Erythroblast (primary cell): ENCODE results near the gene ACVR2A.
A peak's percentile ranks its signal among the peaks of the same experiment; 100 is the strongest.

Source experiments
- DNase-seq, 2 experiments: peaks; one replicate each; lab custom pipeline; 2025; lab: John Stamatoyannopoulos, UW
- GATA1 ChIP-seq: IDR thresholded peaks from 2 replicates; pipeline ENCODE4 v1.6.1; 2011; ENCODE audit warnings: low read depth, mild to moderate bottlenecking, control low read depth, low read length, moderate library complexity
- POLR2A ChIP-seq: IDR thresholded peaks from 2 replicates; pipeline ENCODE4 v1.6.1; 2011; ENCODE audit warnings: mild to moderate bottlenecking, low read length

Gene ACVR2A

GRCh38 chr2:147865560-147865959 is 20.7 kb downstream of the ACVR2A start:
- no peak for TF ChIP-seq GATA1
- TF ChIP-seq POLR2A, result no peak
- DNase-seq, result no peak

- TF ChIP-seq POLR2A (no peak), GATA1 (no peak)
- DNase-seq, result no peak
Measured at GRCh38 chr2:147867050-147867449, 22.2 kb downstream of the ACVR2A start.

GRCh38 chr2:147869934-147870333 is 25.1 kb downstream of the ACVR2A start:
- DNase-seq, result no peak
- TF ChIP-seq POLR2A (no peak), GATA1 (no peak)

GRCh38 chr2:147872967-147873366 is 28.1 kb downstream of the ACVR2A start:
- DNase-seq, result no peak
- TF ChIP-seq GATA1, result no peak
- TF ChIP-seq POLR2A, result no peak

- no peak for TF ChIP-seq GATA1
- TF ChIP-seq POLR2A, result no peak
- no peak for DNase-seq
Measured at GRCh38 chr2:147873859-147874483, 29.1 kb downstream of the ACVR2A start.

- TF ChIP-seq GATA1, result no peak
- TF ChIP-seq POLR2A, result no peak
- DNase-seq, result no peak
Measured at GRCh38 chr2:147879846-147880245, 35.0 kb downstream of the ACVR2A start.

DNA sequence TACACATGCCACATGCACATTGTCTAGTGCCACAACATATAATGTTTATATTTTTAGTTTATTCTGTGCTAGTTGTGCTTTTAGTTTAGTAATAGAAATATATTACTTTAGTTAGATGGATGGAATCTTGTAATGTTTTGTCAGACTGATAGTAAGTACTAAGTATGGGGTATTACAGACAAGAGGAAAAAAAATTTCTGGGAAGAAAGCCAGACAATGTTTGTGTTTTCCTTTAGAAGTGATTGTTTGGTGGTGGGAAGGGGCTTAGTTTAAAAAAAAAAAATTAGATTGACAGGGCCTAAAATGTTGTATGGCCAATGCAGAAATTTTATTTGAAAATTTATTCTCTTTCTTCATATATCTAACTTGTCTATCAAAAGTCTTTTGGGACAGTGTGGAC is 37.8 kb downstream of the ACVR2A start:
- DNase-seq, result no peak
- TF ChIP-seq POLR2A, result no peak
- TF ChIP-seq GATA1, result no peak

DNA sequence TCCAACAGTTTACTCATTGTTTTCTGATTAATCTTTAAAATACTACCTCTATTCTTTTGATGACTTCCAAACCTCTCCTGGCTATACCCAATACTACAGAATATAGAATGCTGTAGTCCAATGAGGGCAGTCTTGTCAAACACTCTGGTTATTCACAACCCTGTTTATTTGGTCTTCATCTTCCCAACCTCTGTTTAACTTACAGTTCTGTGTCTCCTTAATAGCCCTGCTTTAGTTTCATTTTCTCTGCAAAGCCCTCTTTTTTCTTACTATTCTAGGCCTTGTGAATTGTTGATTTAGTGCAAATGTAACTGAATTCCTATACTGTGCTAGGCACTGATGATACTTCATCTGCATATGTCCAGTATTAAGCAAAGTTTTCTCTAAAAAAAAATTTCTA is 40.0 kb downstream of the ACVR2A start:
- DNase-seq, result no peak
- no peak for TF ChIP-seq POLR2A
- TF ChIP-seq GATA1, result no peak

- TF ChIP-seq POLR2A (no peak), GATA1 (no peak)
- no peak for DNase-seq
Measured at GRCh38 chr2:147886136-147886535, 41.3 kb downstream of the ACVR2A start.

- no peak for DNase-seq
- TF ChIP-seq POLR2A (no peak), GATA1 (no peak)
Measured at GRCh38 chr2:147888680-147889079, 43.9 kb downstream of the ACVR2A start.

DNA sequence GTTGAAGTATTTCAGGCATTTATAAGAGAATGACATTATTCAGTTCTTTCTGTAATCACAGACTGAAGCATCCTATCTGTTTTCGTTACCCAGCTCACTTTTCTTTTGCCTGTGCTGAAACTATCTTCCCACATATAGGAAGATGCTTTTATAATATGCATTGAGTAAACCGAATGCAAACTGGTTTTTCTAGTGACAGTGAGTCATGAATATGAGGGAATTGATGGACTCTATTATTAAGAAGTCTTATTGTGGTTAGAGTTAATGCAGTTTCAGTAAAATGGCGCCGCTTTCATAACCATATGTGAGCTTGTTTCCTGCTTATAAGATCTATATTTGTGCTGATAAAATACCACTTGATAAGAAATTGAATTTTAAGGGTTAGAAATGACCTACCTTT is 59.2 kb downstream of the ACVR2A start:
- TF ChIP-seq POLR2A (no peak), GATA1 (no peak)
- DNase-seq, result no peak

DNA sequence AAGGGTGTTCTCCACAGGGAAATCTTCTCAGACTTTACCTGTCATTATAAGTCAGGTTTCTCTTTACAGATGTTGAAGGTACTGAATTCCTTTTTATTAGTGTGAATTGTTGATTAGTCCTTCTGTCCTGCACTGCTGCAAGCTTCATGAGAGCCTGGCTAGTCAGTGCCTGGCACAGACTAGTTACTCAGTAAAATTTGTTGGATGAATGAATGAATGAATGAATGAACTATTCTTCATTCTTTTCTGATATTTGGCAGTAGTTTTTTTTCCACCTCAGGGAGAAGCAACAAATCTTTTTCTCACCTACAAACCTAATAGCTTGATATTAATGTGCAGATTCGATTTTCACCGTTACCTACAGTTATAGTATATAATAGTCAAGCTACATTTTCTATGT is 64.3 kb downstream of the ACVR2A start:
- DNase-seq, result no peak
- TF ChIP-seq GATA1, result no peak

DNA sequence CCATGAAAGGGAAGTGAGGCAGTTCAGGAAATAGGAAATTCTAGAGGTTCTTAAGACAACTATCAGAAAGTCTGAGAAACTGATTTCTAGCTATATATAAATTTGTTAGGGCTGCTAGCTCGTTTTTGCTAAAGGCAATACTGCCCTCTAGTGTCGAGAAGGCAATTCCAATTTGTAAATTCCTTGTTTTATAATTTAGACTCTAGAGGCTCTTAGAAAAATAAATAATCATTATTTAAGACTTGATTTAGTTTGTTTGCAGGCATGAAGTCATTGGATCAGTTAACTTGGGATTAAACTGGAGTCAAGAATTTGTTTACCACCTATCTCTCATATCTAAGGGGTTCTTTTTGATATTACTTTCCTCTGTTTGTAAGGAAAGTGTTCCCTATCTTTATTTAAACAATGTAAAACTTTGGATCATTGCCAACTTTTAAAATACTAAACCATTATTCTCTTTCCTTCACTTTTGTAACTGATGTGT is 66.2 kb downstream of the ACVR2A start:
- DNase-seq, result peak; percentile 59 to 79
- TF ChIP-seq GATA1, result no peak
- TF ChIP-seq POLR2A, result no peak

DNA sequence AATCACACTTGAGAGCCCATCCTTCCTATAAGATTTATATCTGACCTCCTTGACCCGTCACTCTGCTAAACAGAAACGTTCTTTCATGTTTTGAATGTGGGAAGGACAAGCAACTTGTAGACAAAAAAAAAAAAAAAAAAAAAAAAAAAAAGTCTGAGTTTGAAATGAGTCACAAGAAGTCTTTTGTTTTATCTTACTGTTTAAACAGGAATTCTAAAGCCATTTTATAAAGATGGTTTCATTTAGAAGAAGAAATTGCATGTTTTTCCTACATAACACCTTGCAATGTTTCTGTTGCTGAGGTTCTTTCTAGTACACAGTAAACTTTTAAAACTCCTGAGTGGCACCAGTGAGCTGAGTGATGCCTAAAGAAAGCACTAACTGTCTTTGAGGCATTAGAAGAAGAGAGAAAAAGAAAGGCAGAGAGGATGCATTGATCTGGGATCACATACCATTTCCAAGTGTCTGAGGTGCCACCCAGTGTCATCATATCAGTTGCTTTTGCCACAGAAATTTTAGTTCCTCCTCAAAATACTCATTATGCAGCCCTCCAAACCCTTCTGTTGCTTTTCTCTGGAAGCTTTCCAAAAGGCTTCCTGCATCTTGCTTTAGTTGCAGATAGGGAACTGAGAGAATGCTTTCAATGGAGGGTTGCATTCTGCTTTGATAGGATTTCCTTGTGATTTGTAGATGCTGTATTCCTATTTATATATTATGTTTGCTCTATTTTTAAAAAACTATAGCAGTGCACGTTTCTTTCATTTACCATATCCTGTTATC is 69.1 kb downstream of the ACVR2A start:
- no peak for DNase-seq
- no peak for TF ChIP-seq GATA1
